Astrocyte of the cerebellum (primary cell): ENCODE results near the gene LRRC3.

Experiments used
- DNase-seq: peaks from one replicate; pipeline ENCODE4 v3.0.0-alpha.2; 2011; ENCODE audit warnings: low read depth
- H3K4me3 ChIP-seq: 2 replicates; pipeline ENCODE4 v1.5.1; 2011; ENCODE audit warnings: mild to moderate bottlenecking, low read depth, low read length, moderate library complexity
- in situ Hi-C: cut with HindIII; loops from 2 replicates; pipeline ENCODE4 v1.10.0; 2017; ENCODE audit warnings: low sequenced_read_pairs
- TF ChIP-seq, protein P1 (sequence below): IDR thresholded peaks from 2 replicates; pipeline ENCODE4 v1.5.1; 2012; ENCODE audit warnings: low read length, low read depth, moderate library complexity, mild to moderate bottlenecking; ENCODE audit errors: missing control alignments

The LRRC3 gene

DNA sequence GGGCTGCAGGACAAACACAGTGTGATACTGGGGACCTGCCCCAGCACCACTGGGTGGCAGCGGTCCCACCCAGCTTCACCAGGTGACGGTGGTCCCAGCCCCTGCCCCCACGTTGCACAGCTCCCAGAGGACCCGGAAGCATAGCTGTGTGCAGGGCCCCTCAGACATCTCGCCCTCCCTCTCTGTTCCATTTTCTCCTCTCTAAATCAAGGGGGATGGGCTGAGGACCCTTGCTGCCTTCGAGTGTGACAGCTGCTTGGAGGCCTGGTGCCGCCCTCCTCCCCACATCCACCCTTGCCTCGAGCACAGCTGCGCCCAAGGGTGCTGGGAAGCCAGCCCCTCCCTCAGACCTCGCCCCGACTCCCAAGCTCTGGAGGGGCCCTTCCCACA lies 16.1 kb upstream of the LRRC3 start:
- no peak overlapping the region for H3K4me3 ChIP-seq
- no peak for DNase-seq
- in situ Hi-C loops = no loop called here
- TF ChIP-seq, protein P1, sequence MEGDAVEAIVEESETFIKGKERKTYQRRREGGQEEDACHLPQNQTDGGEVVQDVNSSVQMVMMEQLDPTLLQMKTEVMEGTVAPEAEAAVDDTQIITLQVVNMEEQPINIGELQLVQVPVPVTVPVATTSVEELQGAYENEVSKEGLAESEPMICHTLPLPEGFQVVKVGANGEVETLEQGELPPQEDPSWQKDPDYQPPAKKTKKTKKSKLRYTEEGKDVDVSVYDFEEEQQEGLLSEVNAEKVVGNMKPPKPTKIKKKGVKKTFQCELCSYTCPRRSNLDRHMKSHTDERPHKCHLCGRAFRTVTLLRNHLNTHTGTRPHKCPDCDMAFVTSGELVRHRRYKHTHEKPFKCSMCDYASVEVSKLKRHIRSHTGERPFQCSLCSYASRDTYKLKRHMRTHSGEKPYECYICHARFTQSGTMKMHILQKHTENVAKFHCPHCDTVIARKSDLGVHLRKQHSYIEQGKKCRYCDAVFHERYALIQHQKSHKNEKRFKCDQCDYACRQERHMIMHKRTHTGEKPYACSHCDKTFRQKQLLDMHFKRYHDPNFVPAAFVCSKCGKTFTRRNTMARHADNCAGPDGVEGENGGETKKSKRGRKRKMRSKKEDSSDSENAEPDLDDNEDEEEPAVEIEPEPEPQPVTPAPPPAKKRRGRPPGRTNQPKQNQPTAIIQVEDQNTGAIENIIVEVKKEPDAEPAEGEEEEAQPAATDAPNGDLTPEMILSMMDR = no peak

- no peak overlapping the region for H3K4me3 ChIP-seq
- in situ Hi-C loops = no loop called here
- TF ChIP-seq, protein P1 = no peak
- no peak for DNase-seq
Measured at GRCh38 chr21:44440241-44441040, 14.9 kb upstream of the LRRC3 start.

DNA sequence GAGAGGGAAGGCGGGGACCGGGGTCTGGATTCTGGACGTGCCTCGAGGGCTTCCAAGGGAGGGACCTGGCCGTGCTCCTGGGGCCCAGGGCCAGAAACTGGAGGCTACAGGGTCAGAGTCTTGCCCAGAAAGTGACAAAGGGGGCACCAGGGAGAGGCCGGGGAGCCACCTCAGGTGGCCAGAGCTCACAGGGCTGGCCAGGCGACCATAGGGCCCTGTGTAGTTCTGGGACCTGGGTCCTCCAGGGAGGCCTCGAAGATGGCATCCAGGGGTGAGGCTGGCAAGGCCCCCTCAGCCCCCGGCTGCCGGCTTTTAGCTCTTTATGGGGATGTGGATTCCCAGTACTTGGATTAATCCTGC lies 14.3 kb upstream of the LRRC3 start:
- H3K4me3 ChIP-seq = no peak overlapping the region
- no peak for DNase-seq
- in situ Hi-C loops = no loop called here
- TF ChIP-seq, protein P1 = no peak

DNA sequence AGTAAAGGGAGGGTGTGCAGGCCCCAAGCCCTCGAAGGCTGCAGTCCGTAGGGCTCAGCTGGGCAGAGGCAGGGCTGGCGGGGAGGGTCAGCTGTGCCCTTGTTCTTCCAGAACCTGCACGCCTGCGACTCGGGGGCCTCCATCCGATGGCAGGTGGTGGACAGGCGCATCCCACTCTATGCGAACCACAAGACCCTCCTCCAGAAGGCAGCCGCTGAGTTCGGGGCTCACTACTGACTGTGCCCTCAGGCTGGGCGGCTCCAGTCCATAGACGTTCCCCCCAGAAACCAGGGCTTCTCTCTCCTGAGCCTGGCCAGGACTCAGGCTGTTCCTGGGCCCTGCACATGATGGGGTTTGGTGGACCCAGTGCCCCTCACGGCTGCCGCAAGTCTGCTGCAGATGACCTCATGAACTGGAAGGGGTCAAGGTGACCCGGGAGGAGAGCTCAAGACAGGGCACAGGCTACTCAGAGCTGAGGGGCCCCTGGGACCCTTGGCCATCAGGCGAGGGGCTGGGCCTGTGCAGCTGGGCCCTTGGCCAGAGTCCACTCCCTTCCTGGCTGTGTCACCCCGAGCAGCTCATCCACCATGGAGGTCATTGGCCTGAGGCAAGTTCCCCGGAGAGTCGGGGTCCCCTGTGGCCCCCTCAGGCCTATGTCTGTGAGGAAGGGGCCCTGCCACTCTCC lies 13.6 kb upstream of the LRRC3 start:
- no peak overlapping the region for H3K4me3 ChIP-seq
- no peak for DNase-seq
- TF ChIP-seq, protein P1 = no peak
- in situ Hi-C loops = no loop called here

- in situ Hi-C loops = no loop called here
- TF ChIP-seq, protein P1 = no peak
- no peak for DNase-seq
- no peak overlapping the region for H3K4me3 ChIP-seq
Measured at GRCh38 chr21:44442266-44443125, 12.8 kb upstream of the LRRC3 start.

DNA sequence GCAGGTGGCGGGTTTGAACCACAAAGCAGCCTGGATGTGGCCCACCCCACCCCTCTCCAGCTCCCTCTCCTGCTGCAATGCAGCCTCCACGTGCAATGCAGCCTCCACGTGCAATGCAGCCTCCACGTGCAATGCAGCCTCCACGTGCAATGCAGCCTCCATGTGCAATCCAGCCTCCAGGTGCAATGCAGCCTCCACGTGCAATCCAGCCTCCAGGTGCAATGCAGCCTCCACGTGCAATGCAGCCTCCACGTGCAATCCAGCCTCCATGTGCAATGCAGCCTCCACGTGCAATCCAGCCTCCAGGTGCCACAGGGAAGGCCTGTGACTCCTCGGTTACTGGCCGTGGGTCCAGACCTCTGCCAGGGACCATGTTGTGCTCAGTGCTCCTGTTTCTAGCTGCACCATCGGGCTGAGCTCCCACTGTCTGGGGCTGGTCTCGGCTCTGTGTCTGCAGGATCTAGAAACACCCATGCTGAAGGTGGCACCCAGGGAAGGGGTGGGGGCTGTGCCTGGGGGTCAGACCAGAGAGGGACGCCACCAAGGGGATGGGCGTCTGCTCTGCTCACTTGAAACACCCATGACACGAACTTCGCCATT lies 11.9 kb upstream of the LRRC3 start:
- DNase-seq = no peak
- in situ Hi-C loops = no loop called here
- H3K4me3 ChIP-seq = no peak overlapping the region
- TF ChIP-seq, protein P1 = no peak
